GM12891 (cell line): Measurements from ENCODE around the gene TRIM26.
"Not testable (repeated sequence)": the region's sequence is repeated elsewhere in the genome, so short reads cannot be mapped to it uniquely, and the experiment has no call there.

Experiments used
- POLR2A ChIP-seq: IDR thresholded peaks from 2 replicates; pipeline ENCODE4 v1.6.1; 2011; ENCODE audit warnings: low read depth, low read length, control low read depth
- POLR2AphosphoS5 ChIP-seq: IDR thresholded peaks from 2 replicates; pipeline ENCODE4 v1.6.1; 2011; ENCODE audit warnings: low read depth, low read length, control low read depth

DNA sequence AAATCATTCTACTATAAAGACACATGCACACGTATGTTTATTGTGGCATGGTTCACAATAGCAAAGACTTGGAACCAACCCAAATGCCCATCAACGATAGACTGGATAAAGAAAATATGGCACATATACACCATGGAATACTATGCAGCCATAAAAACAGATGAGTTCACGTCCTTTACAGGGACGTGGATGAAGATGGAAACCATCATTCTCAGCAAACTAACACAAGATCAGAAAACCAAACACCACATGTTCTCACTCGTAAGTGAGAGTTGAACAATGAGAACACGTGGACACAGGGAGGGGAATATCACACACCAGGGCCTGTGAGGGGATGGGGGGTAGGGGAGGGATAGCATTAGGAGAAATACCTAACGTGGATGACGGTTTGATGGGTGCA lies 73.0 kb downstream of the TRIM26 start:
- TF ChIP-seq POLR2AphosphoS5, POLR2A: not testable (repeated sequence)
